Measurements from ENCODE around the gene CHCHD3.
"Not testable (repeated sequence)": the region's sequence is repeated elsewhere in the genome, so short reads cannot be mapped to it uniquely, and the experiment has no call there.

Gene CHCHD3

GRCh38 chr7:132905136-132905535 lies 176.8 kb downstream of the CHCHD3 start:
- not testable (repeated sequence) for H3K4me1 Mint-ChIP-seq, ATAC-seq, H3K27me3 Mint-ChIP-seq, H3K4me3 Mint-ChIP-seq, H3K9me3 Mint-ChIP-seq, H3K27ac Mint-ChIP-seq
- H3K36me3 Mint-ChIP-seq: peaks cover 72% of the 10 kb centered on the region

- ATAC-seq: no peak
- Mint-ChIP-seq H3K36me3 (peaks cover 70% of the 10 kb centered on the region), H3K27me3 (no peaks in the 10 kb centered on the region), H3K9me3 (no peaks in the 10 kb centered on the region), H3K27ac (no peak overlapping the region), H3K4me1 (peaks cover 6% of the 10 kb centered on the region), H3K4me3 (no peak overlapping the region)
Measured at GRCh38 chr7:132904209-132904608, 177.7 kb downstream of the CHCHD3 start.

- H3K36me3 Mint-ChIP-seq: peaks cover 63% of the 10 kb centered on the region
Measured at GRCh38 chr7:132902294-132902693, 179.6 kb downstream of the CHCHD3 start.

GRCh38 chr7:132901241-132901640 lies 180.6 kb downstream of the CHCHD3 start:
- Mint-ChIP-seq H3K4me1 (no peaks in the 10 kb centered on the region), H3K4me3 (no peak overlapping the region), H3K9me3 (no peaks in the 10 kb centered on the region), H3K27me3 (no peaks in the 10 kb centered on the region), H3K27ac (no peak overlapping the region), H3K36me3 (peaks cover 70% of the 10 kb centered on the region)
- ATAC-seq: no peak

More at GRCh38 chr7:132902294-132902693, 179.6 kb downstream of the CHCHD3 start:
- H3K9me3 Mint-ChIP-seq, H3K27ac Mint-ChIP-seq, H3K4me3 Mint-ChIP-seq, ATAC-seq, H3K4me1 Mint-ChIP-seq, H3K27me3 Mint-ChIP-seq: not testable (repeated sequence)

GRCh38 chr7:132899833-132900232 lies 182.1 kb downstream of the CHCHD3 start:
- H3K4me3 Mint-ChIP-seq: no peak overlapping the region

GRCh38 chr7:132898641-132899175 lies 183.2 kb downstream of the CHCHD3 start:
- ATAC-seq, H3K27me3 Mint-ChIP-seq, H3K4me3 Mint-ChIP-seq, H3K4me1 Mint-ChIP-seq, H3K27ac Mint-ChIP-seq, H3K9me3 Mint-ChIP-seq: not testable (repeated sequence)
- peaks cover 67% of the 10 kb centered on the region for H3K36me3 Mint-ChIP-seq

More at GRCh38 chr7:132899833-132900232, 182.1 kb downstream of the CHCHD3 start:
- H3K27me3 Mint-ChIP-seq: no peaks in the 10 kb centered on the region
- H3K36me3 Mint-ChIP-seq: peaks cover 69% of the 10 kb centered on the region
- no peak overlapping the region for H3K27ac Mint-ChIP-seq
- no peak for ATAC-seq
- H3K9me3 Mint-ChIP-seq: peaks cover 3% of the 10 kb centered on the region
- H3K4me1 Mint-ChIP-seq: no peaks in the 10 kb centered on the region

- Mint-ChIP-seq H3K27me3 (no peaks in the 10 kb centered on the region), H3K9me3 (peaks cover 6% of the 10 kb centered on the region), H3K36me3 (peaks cover 67% of the 10 kb centered on the region), H3K27ac (no peak overlapping the region), H3K4me1 (no peaks in the 10 kb centered on the region), H3K4me3 (no peak overlapping the region)
- no peak for ATAC-seq
Measured at GRCh38 chr7:132897093-132897687, 184.7 kb downstream of the CHCHD3 start.

- H3K9me3 Mint-ChIP-seq: peaks cover 10% of the 10 kb centered on the region
- H3K4me3 Mint-ChIP-seq: no peak overlapping the region
- no peak for ATAC-seq
- H3K4me1 Mint-ChIP-seq: no peaks in the 10 kb centered on the region
- peaks cover 61% of the 10 kb centered on the region for H3K36me3 Mint-ChIP-seq
- H3K27me3 Mint-ChIP-seq: no peaks in the 10 kb centered on the region
- H3K27ac Mint-ChIP-seq: no peak overlapping the region
Measured at GRCh38 chr7:132895231-132895630, 186.7 kb downstream of the CHCHD3 start.

GRCh38 chr7:132893560-132893959 lies 188.3 kb downstream of the CHCHD3 start:
- Mint-ChIP-seq H3K9me3 (peaks cover 10% of the 10 kb centered on the region), H3K4me1 (no peaks in the 10 kb centered on the region), H3K36me3 (peaks cover 50% of the 10 kb centered on the region), H3K27ac (no peak overlapping the region), H3K27me3 (no peaks in the 10 kb centered on the region), H3K4me3 (no peak overlapping the region)
- no peak for ATAC-seq

GRCh38 chr7:132892744-132893143 lies 189.1 kb downstream of the CHCHD3 start:
- not testable (repeated sequence) for ATAC-seq, H3K4me3 Mint-ChIP-seq, H3K9me3 Mint-ChIP-seq, H3K27ac Mint-ChIP-seq, H3K4me1 Mint-ChIP-seq, H3K27me3 Mint-ChIP-seq
- H3K36me3 Mint-ChIP-seq: peaks cover 54% of the 10 kb centered on the region

- ATAC-seq: no peak
- H3K36me3 Mint-ChIP-seq: peaks cover 50% of the 10 kb centered on the region
- no peak overlapping the region for H3K4me3 Mint-ChIP-seq
- H3K27ac Mint-ChIP-seq: no peak overlapping the region
- H3K4me1 Mint-ChIP-seq: no peaks in the 10 kb centered on the region
- H3K27me3 Mint-ChIP-seq: no peaks in the 10 kb centered on the region
- H3K9me3 Mint-ChIP-seq: peaks cover 10% of the 10 kb centered on the region
Measured at GRCh38 chr7:132891554-132891953, 190.3 kb downstream of the CHCHD3 start.

GRCh38 chr7:132882714-132883428 lies 199.0 kb downstream of the CHCHD3 start:
- H3K27me3 Mint-ChIP-seq: no peaks in the 10 kb centered on the region
- peaks cover 52% of the 10 kb centered on the region for H3K36me3 Mint-ChIP-seq
- peaks cover 38% of the 10 kb centered on the region for H3K4me1 Mint-ChIP-seq
- peak; percentile 50 for ATAC-seq
- no peaks in the 10 kb centered on the region for H3K9me3 Mint-ChIP-seq
- H3K27ac Mint-ChIP-seq: peak overlapping the region; percentile 28
- no peak overlapping the region for H3K4me3 Mint-ChIP-seq

GRCh38 chr7:132881317-132881716 lies 200.6 kb downstream of the CHCHD3 start:
- no peak for ATAC-seq
- Mint-ChIP-seq H3K36me3 (peaks cover 46% of the 10 kb centered on the region), H3K4me1 (peaks cover 38% of the 10 kb centered on the region), H3K4me3 (no peak overlapping the region), H3K27me3 (no peaks in the 10 kb centered on the region), H3K27ac (no peak overlapping the region), H3K9me3 (no peaks in the 10 kb centered on the region)

- peaks cover 38% of the 10 kb centered on the region for H3K4me1 Mint-ChIP-seq
- ATAC-seq: no peak
- peaks cover 41% of the 10 kb centered on the region for H3K36me3 Mint-ChIP-seq
- no peaks in the 10 kb centered on the region for H3K27me3 Mint-ChIP-seq
- no peaks in the 10 kb centered on the region for H3K9me3 Mint-ChIP-seq
- no peak overlapping the region for H3K4me3 Mint-ChIP-seq
- H3K27ac Mint-ChIP-seq: no peak overlapping the region
Measured at GRCh38 chr7:132879579-132879978, 202.3 kb downstream of the CHCHD3 start.

GRCh38 chr7:132878204-132878919 lies 203.5 kb downstream of the CHCHD3 start:
- H3K4me3 Mint-ChIP-seq: no peak overlapping the region
- peaks cover 35% of the 10 kb centered on the region for H3K36me3 Mint-ChIP-seq
- no peak for ATAC-seq
- H3K4me1 Mint-ChIP-seq: peaks cover 27% of the 10 kb centered on the region
- H3K27me3 Mint-ChIP-seq: no peaks in the 10 kb centered on the region
- no peak overlapping the region for H3K27ac Mint-ChIP-seq
- no peaks in the 10 kb centered on the region for H3K9me3 Mint-ChIP-seq

All from stimulated activated memory B cell treated with anti-CD40 and anti-IgM and Interleukin-4, amounts not matched to agents 10 μg/mL and 1 μg/mL and 100 μg/mL, for 72 hours (primary cell).